B cell (primary cell): ENCODE results near the gene GPC3.

Source experiments
- EZH2 ChIP-seq: IDR thresholded peaks from 2 replicates; pipeline ENCODE4 v1.6.1; 2012; ENCODE audit warnings: borderline replicate concordance, low read depth, mild to moderate bottlenecking, moderate library complexity, low read length; ENCODE audit not compliant: insufficient read depth, poor library complexity, severe bottlenecking
- TF ChIP-seq, protein P1 (sequence below): fragments of 200-600 bp; IDR thresholded peaks from one replicate; pipeline ENCODE4 v1.8.0; 2022; ENCODE audit warnings: antibody characterized with exemption, mild to moderate bottlenecking

DNA sequence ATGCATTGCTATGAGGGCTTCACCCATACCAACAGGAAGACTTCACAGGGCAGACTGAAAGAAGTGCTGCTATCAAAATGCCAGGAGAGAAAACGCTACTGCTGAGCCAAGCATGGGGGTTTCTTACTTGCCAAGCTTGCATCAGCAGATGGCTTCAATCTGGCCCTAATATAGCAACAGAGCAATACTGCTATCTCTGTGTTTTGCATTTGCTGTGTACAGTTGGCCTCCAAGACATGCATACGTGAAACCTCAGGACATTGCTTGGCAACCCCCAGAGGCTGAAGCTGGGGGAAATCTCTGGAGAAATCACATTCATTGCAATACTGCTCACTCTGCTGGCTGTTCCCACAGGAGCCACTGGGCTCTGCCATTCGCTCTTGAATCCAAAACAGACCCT lies 442.9 kb downstream of the GPC3 start:
- TF ChIP-seq EZH2 = no peak
- TF ChIP-seq, protein P1, sequence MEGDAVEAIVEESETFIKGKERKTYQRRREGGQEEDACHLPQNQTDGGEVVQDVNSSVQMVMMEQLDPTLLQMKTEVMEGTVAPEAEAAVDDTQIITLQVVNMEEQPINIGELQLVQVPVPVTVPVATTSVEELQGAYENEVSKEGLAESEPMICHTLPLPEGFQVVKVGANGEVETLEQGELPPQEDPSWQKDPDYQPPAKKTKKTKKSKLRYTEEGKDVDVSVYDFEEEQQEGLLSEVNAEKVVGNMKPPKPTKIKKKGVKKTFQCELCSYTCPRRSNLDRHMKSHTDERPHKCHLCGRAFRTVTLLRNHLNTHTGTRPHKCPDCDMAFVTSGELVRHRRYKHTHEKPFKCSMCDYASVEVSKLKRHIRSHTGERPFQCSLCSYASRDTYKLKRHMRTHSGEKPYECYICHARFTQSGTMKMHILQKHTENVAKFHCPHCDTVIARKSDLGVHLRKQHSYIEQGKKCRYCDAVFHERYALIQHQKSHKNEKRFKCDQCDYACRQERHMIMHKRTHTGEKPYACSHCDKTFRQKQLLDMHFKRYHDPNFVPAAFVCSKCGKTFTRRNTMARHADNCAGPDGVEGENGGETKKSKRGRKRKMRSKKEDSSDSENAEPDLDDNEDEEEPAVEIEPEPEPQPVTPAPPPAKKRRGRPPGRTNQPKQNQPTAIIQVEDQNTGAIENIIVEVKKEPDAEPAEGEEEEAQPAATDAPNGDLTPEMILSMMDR = no peak
